GM21360 (cell line): ENCODE results near the gene EXOSC9.
A peak's percentile ranks its signal among the peaks of the same experiment; 100 is the strongest.
"Not testable (repeated sequence)": the region's sequence is repeated elsewhere in the genome, so short reads cannot be mapped to it uniquely, and the experiment has no call there.

Experiments used
- ATAC-seq: cut with Tn5 transposase; IDR thresholded peaks from one replicate; pipeline ENCODE4 v1.9.1; 2021; ENCODE audit warnings: mild to moderate bottlenecking, moderate library complexity; ENCODE audit not compliant: unreplicated experiment

EXOSC9 gene, protein sequence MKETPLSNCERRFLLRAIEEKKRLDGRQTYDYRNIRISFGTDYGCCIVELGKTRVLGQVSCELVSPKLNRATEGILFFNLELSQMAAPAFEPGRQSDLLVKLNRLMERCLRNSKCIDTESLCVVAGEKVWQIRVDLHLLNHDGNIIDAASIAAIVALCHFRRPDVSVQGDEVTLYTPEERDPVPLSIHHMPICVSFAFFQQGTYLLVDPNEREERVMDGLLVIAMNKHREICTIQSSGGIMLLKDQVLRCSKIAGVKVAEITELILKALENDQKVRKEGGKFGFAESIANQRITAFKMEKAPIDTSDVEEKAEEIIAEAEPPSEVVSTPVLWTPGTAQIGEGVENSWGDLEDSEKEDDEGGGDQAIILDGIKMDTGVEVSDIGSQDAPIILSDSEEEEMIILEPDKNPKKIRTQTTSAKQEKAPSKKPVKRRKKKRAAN

DNA sequence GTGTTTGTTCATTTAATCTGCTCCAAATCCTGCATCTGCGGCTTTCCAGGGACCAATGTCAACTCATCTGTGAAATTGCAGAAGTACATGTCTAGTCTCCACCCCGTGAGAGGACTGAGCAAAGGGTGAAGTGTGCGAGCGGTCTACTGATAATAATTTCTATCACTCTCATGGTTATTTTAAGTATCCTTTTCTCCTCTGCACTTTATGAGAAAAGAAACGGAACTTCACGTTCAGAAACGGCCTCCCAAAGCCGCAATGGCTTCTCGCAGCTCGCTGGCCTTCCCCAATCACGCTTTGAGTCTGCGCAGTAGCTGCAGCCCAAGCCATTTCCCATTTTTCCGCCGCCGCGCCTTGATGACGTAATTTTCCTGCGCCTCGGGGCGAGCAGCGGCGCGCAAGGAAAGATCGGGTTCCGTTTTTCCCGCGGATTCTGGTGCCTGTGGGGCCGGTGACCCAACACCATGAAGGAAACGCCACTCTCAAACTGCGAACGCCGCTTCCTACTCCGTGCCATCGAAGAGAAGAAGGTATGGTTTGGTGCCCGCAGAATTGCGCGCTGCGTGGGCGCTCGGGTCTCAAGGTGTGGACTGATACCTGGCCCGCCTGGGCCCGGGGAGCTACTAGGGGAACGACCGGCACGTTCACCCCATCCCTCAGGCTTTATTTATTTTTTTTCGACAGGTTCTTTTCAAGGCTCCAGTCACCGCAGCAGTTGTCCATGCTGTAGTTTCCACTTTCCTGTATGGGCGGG, at the start of gene EXOSC9:
TSS of gene EXOSC9 (plus strand) at position 363 of the 754 bp plus-strand sequence. CDS start at position 465, 102 bp downstream.
- peak; percentile 78 for ATAC-seq

DNA sequence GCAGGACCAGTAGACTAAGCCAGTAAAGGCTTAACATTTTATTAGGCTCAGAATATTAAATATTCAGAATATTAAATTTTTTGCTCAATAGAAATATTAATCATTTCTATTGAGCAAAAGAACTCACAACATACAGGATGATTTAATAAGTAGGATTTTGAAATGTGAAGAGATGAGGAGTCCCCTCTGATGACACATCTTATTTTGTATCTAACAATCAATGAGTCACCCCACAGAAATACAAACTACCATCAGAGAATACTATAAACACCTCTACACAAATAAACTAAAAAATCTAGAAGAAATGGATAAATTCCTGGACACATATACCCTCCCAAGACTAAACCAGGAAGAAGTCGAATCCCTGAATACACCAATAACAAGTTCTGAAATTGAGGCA, 49.0 kb upstream of the EXOSC9 start:
- not testable (repeated sequence) for ATAC-seq

DNA sequence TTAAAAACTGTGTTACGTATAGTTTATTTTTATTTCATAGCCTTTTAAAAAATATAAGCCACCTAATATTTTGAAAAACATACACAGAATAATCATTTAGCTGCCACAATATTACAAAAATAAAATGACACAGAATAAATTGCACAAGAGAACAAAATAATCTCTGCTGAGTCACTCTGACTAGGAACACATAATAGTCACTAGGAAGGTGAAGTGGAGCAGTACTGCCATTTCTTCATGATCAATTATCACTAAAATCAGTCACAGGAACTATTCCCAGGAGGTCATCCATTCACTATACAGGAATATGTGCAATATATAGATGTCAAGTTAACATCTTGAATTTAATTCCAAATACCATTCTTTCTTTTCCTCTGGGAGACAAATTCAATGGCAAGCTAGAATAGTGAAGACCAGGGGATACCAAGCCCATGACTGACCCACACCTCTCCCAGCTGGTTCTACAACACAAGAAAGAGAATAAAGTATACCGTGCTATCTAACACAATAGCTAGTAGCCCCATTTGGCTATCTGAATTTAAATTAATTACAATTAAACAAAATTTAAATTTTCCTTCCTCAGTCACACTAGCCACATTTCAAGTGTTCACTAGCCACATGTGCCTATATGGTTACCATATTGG, 42.1 kb upstream of the EXOSC9 start:
- no peak for ATAC-seq

DNA sequence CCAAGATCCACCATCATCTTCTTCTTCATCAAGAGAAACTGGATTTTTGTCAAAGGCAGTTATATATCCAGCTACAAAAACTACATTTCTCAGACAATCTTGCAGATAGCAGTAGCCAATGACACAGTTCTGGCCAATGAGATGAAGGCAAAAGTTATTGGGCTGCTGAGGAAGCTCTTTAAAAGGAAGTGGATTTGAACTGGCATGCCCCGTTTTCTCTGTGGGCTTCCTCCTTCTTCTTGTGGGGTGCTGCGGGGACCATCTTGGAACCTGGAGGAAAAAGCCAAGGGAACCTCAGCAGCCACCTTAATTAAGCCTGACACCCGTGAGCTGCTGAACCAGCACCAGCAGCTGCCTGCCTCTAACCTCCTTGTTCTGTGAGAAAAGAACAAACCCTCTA, 40.9 kb upstream of the EXOSC9 start:
- no peak for ATAC-seq

DNA sequence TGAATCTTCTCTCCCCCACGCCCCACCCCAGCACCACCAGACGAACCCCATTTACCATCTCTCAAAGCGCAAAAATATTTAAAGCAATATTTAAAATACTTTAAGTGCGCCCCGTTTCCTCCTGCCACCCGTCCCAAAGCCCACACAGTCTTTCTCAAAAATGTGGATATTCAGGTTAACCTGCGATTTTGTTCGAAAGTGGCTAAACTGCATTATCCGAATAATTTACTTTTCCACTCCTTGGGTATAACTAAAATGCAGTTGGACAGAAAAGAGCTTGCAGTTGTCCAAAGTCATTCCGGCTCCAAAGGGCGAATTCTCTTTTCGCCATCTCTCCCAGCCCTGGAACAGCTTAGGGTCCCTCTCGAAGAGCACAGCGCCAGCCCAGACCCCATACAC, 36.8 kb upstream of the EXOSC9 start:
- ATAC-seq, result no peak

DNA sequence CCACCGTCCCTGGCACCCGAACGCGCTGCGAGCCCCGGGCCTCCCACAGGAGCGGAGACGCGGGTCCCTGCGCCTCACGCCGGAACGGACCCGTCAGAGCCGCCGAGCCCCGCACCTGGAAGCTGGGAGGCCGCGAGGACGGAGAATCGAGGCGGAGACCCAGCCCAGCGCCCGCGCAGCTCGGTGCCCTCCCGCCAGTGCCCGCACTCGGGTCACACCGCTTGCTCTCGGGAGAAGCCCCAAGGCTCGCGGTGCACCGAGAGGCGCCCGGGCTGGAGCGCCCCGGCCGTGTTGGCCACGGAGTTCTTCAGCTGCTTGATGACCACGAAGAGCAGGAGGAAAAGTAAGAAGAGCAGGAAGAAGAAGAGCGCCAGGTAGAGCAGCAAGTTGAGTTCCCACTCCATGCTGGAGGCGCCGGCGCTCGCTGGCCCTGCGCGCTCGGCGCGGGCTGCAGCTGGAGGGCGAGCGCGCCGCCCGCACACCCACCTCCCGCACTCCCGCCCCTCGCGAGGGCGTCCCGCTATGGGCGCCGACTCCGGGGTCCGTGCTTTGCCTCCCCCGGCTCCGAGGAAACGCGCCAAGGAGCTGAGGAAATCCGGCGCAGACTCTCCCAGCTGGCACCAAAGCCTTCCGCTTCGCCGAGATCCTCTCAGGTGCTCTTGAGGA, 36.3 kb upstream of the EXOSC9 start, which contains the start of gene SMIM43:
TSS of gene SMIM43 (minus strand) at position 463 of the 666 bp plus-strand sequence. CDS start at position 404, 59 bp downstream.
- no peak for ATAC-seq

DNA sequence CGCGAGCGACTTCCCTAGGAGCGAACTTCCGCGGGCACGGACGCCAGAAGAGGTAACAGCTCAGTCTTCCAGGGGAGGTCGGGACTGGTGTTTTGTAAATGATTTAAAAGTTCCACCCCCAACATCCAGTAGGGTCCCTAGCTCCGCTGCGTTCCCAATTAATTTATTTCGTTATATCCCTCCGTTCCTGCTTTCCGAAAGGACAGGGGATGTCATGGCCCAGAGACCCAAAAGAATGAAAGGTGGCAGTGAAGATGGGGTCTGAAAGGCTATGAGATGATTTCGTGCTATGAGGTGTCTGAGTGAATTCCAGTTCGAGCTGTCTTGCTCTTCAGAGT, 35.8 kb upstream of the EXOSC9 start:
- no peak for ATAC-seq

DNA sequence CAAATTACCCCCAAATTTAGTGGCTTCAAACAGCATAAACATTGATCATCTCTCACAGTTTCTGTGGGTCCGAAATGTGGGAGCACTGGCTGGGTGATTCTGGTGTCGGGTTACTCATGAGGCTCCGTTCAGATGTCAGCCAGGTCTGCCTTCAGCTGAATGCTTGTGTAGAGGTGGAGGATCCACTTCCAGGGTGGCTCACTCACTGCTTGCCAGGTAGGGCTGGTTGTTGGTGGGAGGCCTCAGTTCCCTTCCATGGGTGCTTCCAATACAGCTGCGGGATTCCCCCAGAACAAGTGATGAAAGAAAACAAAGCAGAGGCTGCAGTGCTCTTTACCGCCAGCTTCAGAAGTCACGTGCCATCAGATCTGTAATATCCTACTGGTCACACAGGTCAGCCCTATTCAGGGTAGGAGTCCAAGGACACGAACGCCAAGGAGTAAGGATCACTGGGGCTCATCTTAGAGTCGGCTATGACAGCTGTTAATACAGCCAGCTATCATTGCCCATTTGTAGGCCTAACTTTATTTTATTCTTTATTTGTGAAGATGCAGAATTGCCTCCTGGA, 35.1 kb upstream of the EXOSC9 start:
- ATAC-seq, result no peak

DNA sequence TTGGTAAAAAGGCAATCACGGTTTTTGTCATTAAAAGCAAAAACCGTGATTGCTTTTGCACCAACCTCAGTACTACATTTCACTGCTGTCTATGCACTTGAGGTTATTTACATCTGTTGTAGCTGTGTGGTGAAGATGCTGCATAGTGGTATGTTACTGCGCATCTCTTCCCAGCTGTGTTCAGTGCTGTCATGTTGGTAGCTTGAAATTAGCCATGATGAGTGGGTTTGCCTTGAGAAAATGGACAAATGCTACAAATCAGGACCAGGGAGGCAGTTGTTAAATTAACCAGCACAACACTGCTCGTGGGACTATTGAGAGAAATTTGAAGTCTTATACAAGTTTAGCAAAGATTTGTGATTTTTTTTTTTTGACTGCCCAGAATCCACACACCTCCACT, 34.0 kb upstream of the EXOSC9 start:
- no peak for ATAC-seq

DNA sequence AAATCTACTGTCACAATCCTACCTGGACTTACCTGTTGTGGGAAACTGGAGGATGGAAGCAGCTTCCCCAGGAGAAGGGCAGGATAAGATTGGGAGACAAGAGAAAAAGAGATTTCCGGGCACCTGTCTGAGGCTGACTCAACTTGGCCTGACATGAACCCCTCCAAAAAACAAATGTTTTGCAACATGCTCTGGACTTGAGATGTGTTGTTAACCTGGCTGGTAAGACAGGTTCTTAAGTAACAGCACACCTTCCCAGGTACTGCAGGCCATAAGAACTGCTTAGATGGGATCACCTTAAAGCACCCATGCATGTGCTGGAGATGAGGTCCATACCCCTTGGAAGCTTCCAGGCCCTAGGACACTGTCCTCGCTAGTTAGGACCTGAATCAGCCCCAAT, 31.8 kb upstream of the EXOSC9 start:
- ATAC-seq, result no peak

DNA sequence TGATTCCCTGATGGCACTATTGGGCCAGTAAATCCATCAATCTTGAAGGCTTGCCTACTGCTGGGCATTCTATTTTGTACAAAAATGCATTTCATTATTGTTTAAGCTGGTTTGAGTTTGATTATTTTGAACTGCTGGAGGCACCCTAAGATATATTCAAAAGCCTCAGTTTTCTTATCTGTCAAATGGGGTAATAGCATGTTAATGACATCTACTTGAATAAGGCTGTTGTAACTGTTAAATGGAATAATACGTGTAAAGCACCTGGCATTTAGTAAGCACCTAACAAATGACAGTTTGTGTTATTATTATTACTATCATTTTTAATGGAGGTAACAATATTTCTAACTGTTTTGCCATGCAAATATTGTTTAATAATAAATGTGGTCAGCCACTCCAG, 29.3 kb upstream of the EXOSC9 start:
- ATAC-seq, result no peak

DNA sequence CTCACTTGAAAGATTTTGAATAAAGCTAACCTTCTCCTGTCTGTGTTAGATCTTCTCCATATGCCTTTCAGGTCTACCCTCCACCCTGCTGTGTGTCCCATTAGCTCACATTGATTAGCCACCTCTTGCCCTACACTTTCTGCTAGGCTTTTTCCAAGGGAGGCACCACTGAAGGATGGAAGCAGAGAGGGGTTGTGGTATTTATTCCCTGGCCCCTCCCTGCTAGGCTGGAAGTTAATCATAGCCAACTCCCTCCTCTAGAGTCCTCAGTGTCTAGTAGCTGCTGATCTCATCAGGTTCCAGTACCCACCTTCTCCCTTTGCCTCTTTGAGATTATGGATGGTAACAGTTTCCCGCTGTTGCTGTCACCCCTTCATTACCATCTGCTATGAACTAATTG, 27.2 kb upstream of the EXOSC9 start:
- ATAC-seq, result no peak

DNA sequence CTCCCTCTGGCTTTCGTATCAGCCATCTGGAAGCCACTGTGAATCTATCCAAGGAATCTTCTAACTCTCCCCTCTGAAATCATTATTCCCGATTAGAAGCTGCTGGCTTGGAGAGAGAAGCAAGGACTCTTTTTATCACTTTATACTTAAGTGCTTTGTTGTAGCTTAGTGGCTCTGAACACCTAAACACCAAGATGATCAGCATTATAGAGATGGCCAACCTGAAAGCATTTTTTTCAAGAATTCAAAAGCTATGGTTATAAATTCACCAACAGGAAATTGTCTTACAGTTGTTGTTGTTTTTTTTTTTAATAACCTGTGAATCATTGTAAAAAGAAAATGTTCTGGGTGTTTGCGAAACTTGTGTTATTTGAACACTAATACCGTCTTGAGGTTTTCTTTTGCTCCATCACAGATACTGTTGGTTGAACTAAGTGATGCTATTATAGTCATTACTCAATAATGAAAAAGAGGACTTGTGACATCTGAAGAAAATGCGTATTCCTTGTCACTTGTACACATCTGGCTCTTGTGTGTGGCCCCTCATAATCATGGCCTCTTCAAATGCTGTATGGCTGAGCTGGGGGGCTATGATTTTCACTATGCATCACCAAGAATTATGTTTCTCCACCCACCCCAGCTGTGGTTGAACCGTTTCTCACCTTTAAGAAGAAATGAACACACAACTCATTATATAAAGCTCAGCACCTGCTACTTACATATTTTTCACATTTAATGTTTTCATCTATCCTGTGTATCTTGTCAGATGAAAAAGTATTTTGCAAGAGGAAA, 24.3 kb upstream of the EXOSC9 start:
- no peak for ATAC-seq

DNA sequence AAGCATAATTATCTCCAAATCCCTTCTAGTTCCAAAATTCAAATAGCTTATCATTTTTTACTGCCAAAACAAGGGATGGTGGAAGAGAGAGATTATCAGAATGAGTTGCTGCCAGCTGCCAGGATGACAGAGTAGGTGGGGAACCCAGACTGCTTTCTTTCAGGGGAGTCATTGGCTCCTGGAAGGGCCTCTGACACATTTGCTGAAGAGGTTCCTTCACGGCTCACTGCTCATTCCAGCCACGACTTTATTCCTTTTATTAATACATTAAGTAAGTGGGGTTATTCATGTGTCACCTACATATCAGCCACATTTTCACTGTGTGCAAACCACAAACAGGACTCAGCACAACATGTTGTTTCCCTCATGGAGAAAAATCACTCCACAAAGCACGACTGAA, 23.5 kb upstream of the EXOSC9 start:
- ATAC-seq, result peak; percentile 72

DNA sequence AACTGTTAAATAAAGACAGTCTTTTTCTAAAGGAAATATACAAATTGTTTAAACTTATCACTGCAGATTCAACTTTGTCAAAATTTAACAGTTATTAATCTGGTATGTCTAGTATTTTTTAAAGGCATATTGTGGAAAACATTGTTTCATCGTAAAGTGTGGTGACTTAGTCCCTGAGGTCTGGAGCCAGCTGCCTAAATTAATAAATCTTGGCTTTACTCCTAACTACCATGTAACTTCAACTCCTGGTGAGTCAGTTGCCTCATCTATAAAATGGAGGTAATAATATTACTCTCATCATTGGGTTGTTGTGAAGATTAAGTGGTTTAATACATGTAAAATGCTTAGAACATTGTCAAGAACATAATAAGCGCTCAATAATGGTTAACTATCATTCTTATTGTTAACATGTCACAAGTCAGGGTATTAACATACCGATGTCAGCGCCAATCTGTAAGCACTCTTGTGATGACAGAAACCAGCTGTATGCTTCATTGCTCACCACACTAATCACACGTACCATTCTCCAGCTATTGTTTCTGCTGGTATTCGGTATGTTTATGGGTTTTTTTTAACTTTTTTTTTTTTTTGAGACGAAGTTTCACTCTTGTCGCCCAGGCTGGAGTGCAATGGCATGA, 22.0 kb upstream of the EXOSC9 start:
- ATAC-seq, result no peak

DNA sequence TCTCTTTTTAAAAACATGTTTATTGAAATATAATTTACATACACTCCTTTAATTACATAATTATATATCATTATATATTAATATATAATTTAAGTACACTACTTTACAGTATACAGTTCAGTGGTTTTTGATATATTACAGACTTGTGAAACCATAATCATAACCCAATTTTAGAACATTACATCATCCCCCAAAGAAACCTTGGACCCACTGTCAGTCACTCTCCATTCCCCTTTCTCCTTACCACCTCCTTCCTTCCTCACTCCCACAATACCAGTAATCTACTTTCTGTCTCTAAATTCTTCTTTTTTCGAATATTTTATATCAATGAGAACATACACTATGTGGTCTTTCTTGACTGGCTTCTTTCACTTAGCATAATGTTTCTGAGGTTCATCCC, 17.9 kb upstream of the EXOSC9 start:
- ATAC-seq, result no peak

DNA sequence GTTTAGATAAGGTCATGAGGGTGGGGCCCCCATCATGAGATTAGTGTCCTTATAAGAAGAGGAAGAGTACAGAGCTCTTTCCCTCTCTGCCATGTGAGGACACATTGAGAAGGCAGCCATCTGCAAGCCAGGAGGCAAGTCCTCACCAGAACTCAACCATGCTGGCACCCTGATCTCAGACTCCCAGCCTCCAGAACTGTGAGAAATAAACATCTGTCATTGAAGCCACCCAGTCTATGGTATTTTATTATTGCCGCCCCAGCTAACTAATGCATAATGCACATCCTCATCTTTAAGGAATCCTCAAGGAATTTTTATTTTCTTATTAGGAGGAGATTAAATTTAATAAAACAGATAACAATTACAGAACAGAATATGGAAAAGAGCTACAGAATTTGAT, 16.7 kb upstream of the EXOSC9 start:
- ATAC-seq, result no peak

DNA sequence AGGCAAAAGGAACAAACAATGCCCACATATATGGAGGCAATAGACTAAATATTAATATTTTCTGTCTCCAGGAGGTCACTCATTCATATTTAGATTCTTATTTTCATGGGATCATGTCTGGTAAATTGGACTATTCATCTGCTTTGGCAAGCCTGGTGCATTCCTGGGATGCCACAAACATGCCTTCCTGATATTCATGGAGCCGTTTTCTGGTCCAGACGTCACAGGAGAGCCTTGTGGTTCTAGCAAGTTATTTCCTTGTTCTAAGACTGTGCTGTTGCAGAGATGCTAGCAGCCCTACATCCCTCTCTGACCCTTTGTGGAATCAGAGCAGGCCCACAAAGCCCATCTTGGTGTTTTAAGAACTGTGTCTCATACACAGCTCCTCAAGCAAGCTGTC, 16.1 kb upstream of the EXOSC9 start:
- ATAC-seq, result no peak

DNA sequence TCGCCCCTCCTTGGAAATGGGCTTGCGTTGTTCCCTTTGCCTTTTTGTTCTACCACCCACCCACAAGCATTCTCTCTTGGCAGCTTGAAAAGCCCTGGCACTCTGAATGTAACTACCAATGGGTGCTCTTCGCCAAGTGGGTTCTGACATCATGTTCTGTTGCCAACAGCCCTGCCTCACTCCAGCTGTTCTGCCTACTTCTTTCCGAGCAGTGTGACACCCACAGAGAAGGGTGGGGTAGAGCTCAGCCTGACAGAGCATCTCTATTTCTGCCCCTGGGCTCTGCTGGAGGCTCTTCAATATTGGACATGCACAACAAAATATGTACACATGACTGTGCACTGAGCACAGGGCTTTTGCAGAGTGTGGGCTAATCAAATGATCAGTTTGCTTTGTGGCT, 15.6 kb upstream of the EXOSC9 start:
- no peak for ATAC-seq

DNA sequence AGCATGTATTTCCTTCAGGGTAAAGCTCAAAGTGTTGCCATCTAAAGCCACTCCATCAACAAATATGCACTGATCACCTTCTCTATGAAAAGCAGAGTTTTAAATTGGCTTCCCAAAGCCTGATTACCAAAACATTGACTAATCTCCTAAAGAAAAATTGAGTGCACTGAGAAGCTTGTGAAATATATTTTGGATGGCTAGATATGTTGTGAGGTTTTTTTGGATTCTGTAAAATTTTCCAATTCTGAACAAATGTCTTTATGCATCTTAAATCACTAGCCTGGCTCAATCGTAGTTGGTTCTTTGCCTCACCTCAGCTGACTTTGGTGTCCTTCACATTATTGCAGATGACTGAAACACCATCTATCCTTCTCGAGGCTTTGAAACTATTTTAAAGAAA, 14.9 kb upstream of the EXOSC9 start:
- no peak for ATAC-seq
